DND-41 (cell line): ENCODE results near the gene TBC1D3.
"Not testable (repeated sequence)": the region's sequence is repeated elsewhere in the genome, so short reads cannot be mapped to it uniquely, and the experiment has no call there.

Experiments used
- CTCF ChIP-seq: IDR thresholded peaks from 2 replicates; pipeline ENCODE4 v1.5.1; 2012; ENCODE audit warnings: borderline replicate concordance, low read length, moderate library complexity, mild to moderate bottlenecking; ENCODE audit not compliant: poor library complexity, severe bottlenecking; ENCODE audit errors: extremely low read depth
- EZH2 ChIP-seq: IDR thresholded peaks from 3 replicates; pipeline ENCODE4 v1.6.1; 2012; ENCODE audit warnings: borderline replicate concordance, low read depth, mild to moderate bottlenecking, moderate library complexity, low read length, inconsistent platforms; ENCODE audit not compliant: severe bottlenecking

GRCh38 chr17:38192455-38192854 lies at the start of gene TBC1D3:
- TF ChIP-seq CTCF, EZH2: not testable (repeated sequence)
